IMR-90 (cell line): ENCODE results near the gene HOXB1. TPM values are rescaled to one million over a fixed set of nuclear protein-coding genes. Genes with fewer than 3 reads are reported as not detected.

Experiments
- ATAC-seq: fragments of 200-7000 bp; cut with Tn5 transposase; 2 replicates; pipeline ENCODE4 v1.9.1; 2020; ENCODE audit warnings: low read depth, mild to moderate bottlenecking, moderate library complexity
- BruUV-seq: library from RNA; stranded (reverse); fragments of 400-500 nt; replicated peaks from 2 replicates; lab custom pipeline; 2021; lab: Mats Ljungman, UMichigan
- CTCF ChIA-PET: fragments of 300-600 bp; formaldehyde crosslinking; extraction: SDS; loops from one replicate; lab custom pipeline; 2021; ENCODE audit warnings: antibody characterized with exemption; lab: Yijun Ruan, JAX
- POLR2A ChIA-PET: fragments of 300-600 bp; sonication (Branson Sonifier 250); formaldehyde crosslinking; loops from one replicate; lab custom pipeline; 2022; ENCODE audit warnings: antibody characterized with exemption; ENCODE audit not compliant: unreplicated experiment; lab: Charles Lee
- DNase-seq: peaks from one replicate; pipeline ENCODE4 v3.0.0; 2013
- H2AFZ ChIP-seq: replicated peaks from 2 replicates; pipeline ENCODE3; 2013; ENCODE audit warnings: low read length, mild to moderate bottlenecking; ENCODE audit not compliant: poor library complexity
- H2AK5ac ChIP-seq: 2 replicates; pipeline ENCODE4 v1.6.1; 2013; ENCODE audit warnings: low read depth, low read length, inconsistent platforms
- H2AK9ac ChIP-seq: replicated peaks from 2 replicates; pipeline ENCODE3; 2013; ENCODE audit warnings: mild to moderate bottlenecking, low read depth, low read length, moderate library complexity; ENCODE audit not compliant: poor library complexity
- H2BK120ac ChIP-seq: 2 replicates; pipeline ENCODE4 v1.6.1; 2013; ENCODE audit warnings: low read depth, low read length, inconsistent platforms
- H2BK15ac ChIP-seq: 3 replicates; pipeline ENCODE4 v1.6.1; 2013; ENCODE audit warnings: low read depth, low read length, inconsistent platforms
- H2BK20ac ChIP-seq: 2 replicates; pipeline ENCODE4 v1.6.1; 2013; ENCODE audit warnings: low read depth, mild to moderate bottlenecking, inconsistent platforms, low read length, moderate library complexity
- H2BK5ac ChIP-seq: 2 replicates; pipeline ENCODE4 v1.6.1; 2013; ENCODE audit warnings: mild to moderate bottlenecking, low read depth, low read length, inconsistent platforms; ENCODE audit not compliant: poor library complexity, severe bottlenecking
- H3K14ac ChIP-seq: replicated peaks from 2 replicates; pipeline ENCODE4 v1.6.1; 2013; ENCODE audit warnings: low read depth, low read length, inconsistent platforms
- H3K18ac ChIP-seq: 2 replicates; pipeline ENCODE4 v1.6.1; 2013; ENCODE audit warnings: low read depth, low read length, control low read depth
- H3K23ac ChIP-seq: 2 replicates; pipeline ENCODE4 v1.6.1; 2013; ENCODE audit warnings: low read depth, low read length, inconsistent platforms
- H3K27ac ChIP-seq: 2 replicates; pipeline ENCODE4 v1.5.1; 2013; ENCODE audit warnings: mild to moderate bottlenecking, control low read depth, low read length; ENCODE audit not compliant: insufficient read depth
- H3K27me3 ChIP-seq: 2 replicates; pipeline ENCODE4 v1.6.1; 2013; ENCODE audit warnings: low read length; ENCODE audit not compliant: control insufficient read depth, insufficient read depth
- H3K36me3 ChIP-seq: 2 replicates; pipeline ENCODE4 v1.6.1; 2013; ENCODE audit warnings: low read length, mixed read lengths; ENCODE audit not compliant: control insufficient read depth, insufficient read depth
- H3K4ac ChIP-seq: 2 replicates; pipeline ENCODE4 v1.6.1; 2013; ENCODE audit warnings: low read depth, low read length, inconsistent platforms
- H3K4me1 ChIP-seq: 2 replicates; pipeline ENCODE4 v1.6.1; 2013; ENCODE audit warnings: low read length, mixed read lengths; ENCODE audit not compliant: control insufficient read depth, insufficient read depth
- H3K4me2 ChIP-seq: 2 replicates; pipeline ENCODE4 v1.6.1; 2013; ENCODE audit warnings: low read depth, mild to moderate bottlenecking, control low read depth, low read length, moderate library complexity
- H3K4me3 ChIP-seq: 2 replicates; pipeline ENCODE4 v1.5.1; 2013; ENCODE audit warnings: low read depth, mild to moderate bottlenecking, control low read depth, low read length, moderate library complexity; ENCODE audit not compliant: insufficient read depth
- H3K56ac ChIP-seq: 2 replicates; pipeline ENCODE4 v1.6.1; 2013; ENCODE audit warnings: low read length, inconsistent platforms; ENCODE audit not compliant: insufficient read depth; ENCODE audit errors: extremely low read depth
- H3K79me1 ChIP-seq, 2 experiments: 2 replicates each; pipeline ENCODE4 v1.6.1; 2013; ENCODE audit warnings: low read length in 2 of 2, inconsistent platforms in 1 of 2, low read depth in 1 of 2
- H3K9ac ChIP-seq: 2 replicates; pipeline ENCODE4 v1.6.1; 2013; ENCODE audit warnings: low read depth, low read length, control low read depth
- H3K9me1 ChIP-seq: 2 replicates; pipeline ENCODE4 v1.6.1; 2013; ENCODE audit warnings: low read length, inconsistent platforms; ENCODE audit not compliant: insufficient read depth
- H3K9me3 ChIP-seq: 2 replicates; pipeline ENCODE4 v1.6.1; 2013; ENCODE audit warnings: low read length; ENCODE audit not compliant: control insufficient read depth, insufficient read depth
- H4K20me1 ChIP-seq: 2 replicates; pipeline ENCODE4 v1.6.1; 2013; ENCODE audit warnings: low read length, inconsistent platforms; ENCODE audit not compliant: insufficient read depth
- H4K5ac ChIP-seq: 2 replicates; pipeline ENCODE4 v1.6.1; 2013; ENCODE audit warnings: mild to moderate bottlenecking, low read depth, low read length, control low read depth
- H4K8ac ChIP-seq, 2 experiments: 2 replicates each; pipeline ENCODE4 v1.6.1; 2013; ENCODE audit warnings: low read depth in 2 of 2, low read length in 2 of 2, control low read depth in 1 of 2, inconsistent platforms in 1 of 2
- H4K91ac ChIP-seq: 2 replicates; pipeline ENCODE4 v1.6.1; 2013; ENCODE audit warnings: low read depth, low read length, inconsistent platforms; ENCODE audit not compliant: insufficient read depth
- MAFK ChIP-seq: IDR thresholded peaks from 2 replicates; pipeline ENCODE4 v1.6.1; 2012; ENCODE audit warnings: low read depth, low read length, improper control_type of control experiment
- MAZ ChIP-seq: IDR thresholded peaks from 2 replicates; pipeline ENCODE4 v1.6.1; 2012; ENCODE audit warnings: low read depth, mild to moderate bottlenecking, low read length, improper control_type of control experiment, moderate library complexity, borderline replicate concordance
- WGBS, 2 experiments: methylation state at CpG; one replicate each; pipeline versions ENCODE4 v1.1.5 to v1.1.7; 2013; ENCODE audit warnings: missing lambda C conversion rate in 2 of 2; ENCODE audit not compliant: insufficient read length in 1 of 2; ENCODE audit errors: extremely low coverage in 2 of 2; 5-methylcytosine and 5-hydroxymethylcytosine counted together
- dilution Hi-C: fragments of 300-500 bp; cut with HindIII; formaldehyde crosslinking; loops from one replicate; pipeline ENCODE4 v1.14.3; 2018; ENCODE audit warnings: low sequenced_read_pairs; ENCODE audit not compliant: unreplicated experiment
- in situ Hi-C: fragments of 300-500 bp; cut with MboI; formaldehyde crosslinking; loops from 3 replicates; pipeline ENCODE4 v1.14.3; 2019; ENCODE audit warnings: low sequenced_read_pairs, inconsistent platforms, mixed read lengths
- intact Hi-C: fragments of 100-400 bp; cut with micrococcal nuclease; formaldehyde crosslinking; loops from 2 replicates; pipeline ENCODE4 v1.10.0; 2022
- polyA plus RNA-seq, 3 experiments: library from polyadenylated mRNA; depleted of rRNA; stranded (reverse); fragments of >200 nt; gene quantifications; 2 replicates each; pipeline ENCODE4 v1.2.3, GENCODE V29; 2012; ENCODE audit warnings: low replicate concordance in 1 of 3
- total RNA-seq: library from RNA; depleted of rRNA; stranded (reverse); fragments of >200 nt; gene quantifications from 2 replicates; pipeline ENCODE4 v1.2.3, GENCODE V29; 2012
- TF ChIP-seq, protein P1 (sequence below): fragments of 150-350 bp; IDR thresholded peaks from 2 replicates; pipeline ENCODE4 v1.6.1; 2016; ENCODE audit warnings: low read depth, mild to moderate bottlenecking, low read length, moderate library complexity, borderline replicate concordance

HOXB1 gene
- total and polyA plus RNA-seq, 2 of the 4 experiments (the other 2 are of a cell fraction) = not detected

DNA sequence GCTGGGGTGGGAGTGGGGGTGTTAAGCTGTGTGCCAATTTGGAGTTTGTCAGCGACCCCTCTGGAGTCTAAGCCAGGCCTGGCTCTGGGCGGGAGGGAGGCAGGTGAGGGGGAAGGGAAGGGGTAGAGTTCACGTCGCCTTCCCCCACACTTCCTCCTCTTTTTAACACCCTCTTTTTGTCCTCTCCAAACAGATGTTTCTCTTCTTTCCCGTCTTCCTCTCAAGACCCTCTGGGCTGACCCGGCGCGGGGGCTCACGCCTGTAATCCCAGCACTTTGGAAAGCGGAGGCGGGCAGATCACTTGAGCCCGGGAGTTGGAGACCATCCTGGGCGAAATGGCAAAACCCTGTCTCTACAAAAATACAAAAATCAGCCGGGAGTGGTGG, 3.3 kb downstream of the HOXB1 start:
- H3K27me3 ChIP-seq = peaks cover 17% of the 10 kb centered on the region
- no peak overlapping the region for H2BK15ac ChIP-seq
- in situ Hi-C loops = no loop called here
- intact Hi-C loops = no loop called here
- H3K23ac ChIP-seq = no peak overlapping the region
- no peak overlapping the region for H3K56ac ChIP-seq
- no CpG with 5 or more reads among the region's 14 CpGs for WGBS, 2 experiments
- ChIA-PET CTCF (interaction anchor here (0.6 kb wide), 1 partner anchor 170 kb away, joined by 4 read pairs; no protein-coding TSS in a partner anchor), POLR2A (no interaction called here)
- H3K9me1 ChIP-seq = no peaks in the 10 kb centered on the region
- H3K14ac ChIP-seq = no peak overlapping the region
- no peak overlapping the region for H2AFZ ChIP-seq
- no peak overlapping the region for H3K4ac ChIP-seq
- H3K36me3 ChIP-seq = no peaks in the 10 kb centered on the region
- H3K18ac ChIP-seq = no peak overlapping the region
- TF ChIP-seq MAFK = no peak
- no peak for TF ChIP-seq MAZ
- TF ChIP-seq, protein P1, sequence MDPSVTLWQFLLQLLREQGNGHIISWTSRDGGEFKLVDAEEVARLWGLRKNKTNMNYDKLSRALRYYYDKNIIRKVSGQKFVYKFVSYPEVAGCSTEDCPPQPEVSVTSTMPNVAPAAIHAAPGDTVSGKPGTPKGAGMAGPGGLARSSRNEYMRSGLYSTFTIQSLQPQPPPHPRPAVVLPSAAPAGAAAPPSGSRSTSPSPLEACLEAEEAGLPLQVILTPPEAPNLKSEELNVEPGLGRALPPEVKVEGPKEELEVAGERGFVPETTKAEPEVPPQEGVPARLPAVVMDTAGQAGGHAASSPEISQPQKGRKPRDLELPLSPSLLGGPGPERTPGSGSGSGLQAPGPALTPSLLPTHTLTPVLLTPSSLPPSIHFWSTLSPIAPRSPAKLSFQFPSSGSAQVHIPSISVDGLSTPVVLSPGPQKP = no peak
- peaks cover 7% of the 10 kb centered on the region for H3K4me1 ChIP-seq
- no peak overlapping the region for H3K27ac ChIP-seq
- no peak overlapping the region for H2AK9ac ChIP-seq
- no peak overlapping the region for H4K8ac ChIP-seq
- no peak overlapping the region for H4K5ac ChIP-seq
- no peak overlapping the region for H3K9ac ChIP-seq
- DNase-seq = no peak
- H4K20me1 ChIP-seq = no peaks in the 10 kb centered on the region
- BruUV-seq = no TSS peak
- ATAC-seq = no peak
- H3K4me3 ChIP-seq = no peak overlapping the region
- H3K9me3 ChIP-seq = no peaks in the 10 kb centered on the region
- no peak overlapping the region for H4K91ac ChIP-seq
- dilution Hi-C loops = no loop called here
- no peak overlapping the region for H3K4me2 ChIP-seq
- H3K79me1 ChIP-seq = no peaks in the 10 kb centered on the region
- 0 out of 2 replicates have a peak overlapping the region, but pooled peaks have one; percentile 37 for H2AK5ac ChIP-seq
- H2BK120ac ChIP-seq = no peak overlapping the region
- no peak overlapping the region for H2BK20ac ChIP-seq
- H2BK5ac ChIP-seq = no peak overlapping the region
